Hindlimb muscle (tissue), 1 donor: ENCODE data around the gene ZNF281. TPM values are rescaled to one million over a fixed set of nuclear protein-coding genes. Genes with fewer than 3 reads are reported as not detected.
A peak's percentile ranks its signal among the peaks of the same experiment; 100 is the strongest.
"Not testable (repeated sequence)": the region's sequence is repeated elsewhere in the genome, so short reads cannot be mapped to it uniquely, and the experiment has no call there.

Experiments used
- DNase-seq: peaks from one replicate; pipeline ENCODE4 v3.0.0-alpha.2; 2013
- polyA plus RNA-seq: library from polyadenylated mRNA; unstranded; fragments of 120-200 nt; gene quantifications from one replicate; pipeline ENCODE4 v1.2.1, GENCODE V29; 2013; ENCODE audit not compliant: insufficient read length

ZNF281 gene
- 9.7 TPM for polyA plus RNA-seq

DNA sequence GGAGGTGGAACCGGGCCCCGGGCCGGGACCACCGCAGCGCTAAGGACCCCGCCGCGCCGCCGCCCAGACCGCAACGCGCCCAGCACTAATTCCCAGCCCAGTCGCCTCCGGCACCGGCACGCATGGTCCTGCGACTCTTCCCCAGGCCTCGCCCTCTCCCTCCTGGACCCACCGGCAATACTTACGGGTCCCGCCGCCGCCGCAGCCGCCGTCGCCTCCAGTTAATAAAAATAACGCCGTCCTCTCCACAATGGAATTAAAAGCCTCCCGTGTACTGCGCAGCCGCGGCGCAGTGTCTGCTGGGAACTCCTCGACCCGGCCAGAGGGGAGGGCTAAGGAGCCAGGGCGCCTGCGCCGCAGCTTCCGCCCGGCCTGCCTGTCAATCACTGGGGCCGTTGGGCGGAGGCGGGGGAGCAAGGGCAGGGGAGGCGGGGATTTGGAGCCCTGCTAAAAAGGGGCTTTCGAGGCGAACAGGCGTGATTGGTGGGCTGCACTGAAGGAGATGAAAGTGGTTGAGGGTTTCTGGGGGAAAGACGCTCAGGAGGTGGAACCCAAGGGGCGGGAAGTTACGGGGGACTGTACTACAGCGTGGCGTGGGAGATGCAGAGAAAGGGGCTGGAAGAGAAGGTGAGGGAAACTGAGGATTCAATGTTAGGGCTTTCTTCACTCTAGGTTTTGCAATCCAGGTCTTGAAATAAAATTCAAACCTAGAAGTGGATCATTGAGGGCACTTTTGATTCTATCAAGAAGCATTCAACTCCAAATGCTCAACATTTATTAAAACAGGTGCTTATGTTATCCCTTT, at the start of gene ZNF281:
Gene ZNF281, minus strand, starts transcription at position 276 of the 805 bp plus-strand sequence. CDS start 331 bp downstream, outside the sequence.
- DNase-seq: peak; percentile 96

DNA sequence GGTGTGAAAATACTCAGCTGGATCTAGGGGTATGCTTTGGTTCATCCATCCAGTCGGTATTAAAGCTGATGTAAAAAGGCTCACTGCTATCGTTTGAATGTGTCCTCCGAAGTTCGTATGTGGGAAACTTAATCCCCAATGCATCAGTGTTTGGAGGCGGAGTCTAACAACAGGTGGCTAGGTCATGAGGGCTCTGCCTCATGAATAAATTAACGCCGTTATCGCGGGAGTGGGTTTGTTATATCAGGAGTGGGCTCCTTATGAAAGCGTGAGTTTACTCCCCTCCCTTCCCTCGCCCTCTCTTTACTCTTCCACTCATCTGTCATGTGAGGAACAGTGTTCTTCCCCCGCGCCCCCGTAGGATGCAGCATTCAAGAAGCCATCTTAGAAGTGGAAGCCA, 48.9 kb upstream of the ZNF281 start:
- no peak for DNase-seq

GRCh38 chr1:200457810-200458209, 48.0 kb upstream of the ZNF281 start:
- no peak for DNase-seq

GRCh38 chr1:200454425-200454824, 44.6 kb upstream of the ZNF281 start:
- DNase-seq: no peak

DNA sequence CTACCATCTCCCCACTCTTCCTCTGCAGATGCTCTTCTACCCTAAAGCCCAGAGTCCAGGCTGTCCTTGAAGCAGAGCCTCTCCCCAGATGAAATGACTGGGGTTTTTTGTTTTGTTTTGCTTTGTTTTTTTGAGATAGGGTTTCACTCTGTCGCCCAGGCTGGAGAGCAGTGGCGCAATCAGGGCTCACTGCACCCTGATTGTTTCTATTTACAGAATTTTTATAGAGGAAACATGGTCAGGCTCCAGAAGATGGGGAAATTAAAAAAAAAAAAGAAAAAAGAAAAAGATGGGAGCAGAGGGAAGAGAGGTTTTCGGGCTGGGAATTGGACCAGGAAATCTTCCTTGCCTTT, 43.7 kb upstream of the ZNF281 start:
- DNase-seq: no peak

GRCh38 chr1:200452850-200453552, 43.2 kb upstream of the ZNF281 start:
- no peak for DNase-seq

- no peak for DNase-seq
Measured at GRCh38 chr1:200448034-200448762, 38.4 kb upstream of the ZNF281 start.

DNA sequence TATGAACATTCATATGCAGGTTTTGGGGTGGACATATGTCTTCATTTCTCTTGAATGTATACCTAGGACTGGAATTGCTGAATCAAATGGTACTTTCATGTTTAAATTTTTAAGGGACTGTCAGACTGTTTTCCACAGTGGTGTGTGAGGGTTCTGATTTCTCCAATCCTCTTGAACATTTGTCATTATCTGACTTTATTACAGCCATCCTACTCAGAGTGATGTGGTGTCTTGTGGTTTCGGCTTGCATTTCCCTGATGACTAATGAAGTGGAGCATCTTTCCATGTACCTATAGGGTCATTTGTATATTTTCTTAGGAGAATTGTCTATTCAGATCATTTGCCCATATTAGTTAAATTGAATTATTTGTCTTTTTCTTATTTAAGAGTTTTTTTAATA, 35.4 kb upstream of the ZNF281 start:
- no peak for DNase-seq

DNA sequence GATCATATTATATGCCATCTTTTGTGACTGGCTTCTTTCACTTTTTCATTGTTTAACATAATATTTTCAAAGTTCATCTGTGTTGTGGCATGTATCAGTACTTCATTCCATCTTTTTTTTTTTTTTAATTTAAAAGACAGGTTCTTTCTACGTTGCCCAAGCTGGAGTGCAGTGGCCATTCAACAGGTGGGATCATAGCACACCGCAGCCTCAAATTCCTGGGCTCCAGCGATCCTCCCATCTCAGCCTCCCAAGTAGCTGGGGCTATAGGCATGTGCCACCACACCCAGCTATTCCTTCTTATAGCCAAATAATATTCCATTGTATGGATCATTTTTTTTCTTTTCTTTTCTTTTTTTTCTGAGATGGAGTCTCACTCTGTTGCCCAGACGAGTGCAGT, 34.6 kb upstream of the ZNF281 start:
- DNase-seq: no peak

- DNase-seq: no peak
Measured at GRCh38 chr1:200443860-200444259, 34.0 kb upstream of the ZNF281 start.

DNA sequence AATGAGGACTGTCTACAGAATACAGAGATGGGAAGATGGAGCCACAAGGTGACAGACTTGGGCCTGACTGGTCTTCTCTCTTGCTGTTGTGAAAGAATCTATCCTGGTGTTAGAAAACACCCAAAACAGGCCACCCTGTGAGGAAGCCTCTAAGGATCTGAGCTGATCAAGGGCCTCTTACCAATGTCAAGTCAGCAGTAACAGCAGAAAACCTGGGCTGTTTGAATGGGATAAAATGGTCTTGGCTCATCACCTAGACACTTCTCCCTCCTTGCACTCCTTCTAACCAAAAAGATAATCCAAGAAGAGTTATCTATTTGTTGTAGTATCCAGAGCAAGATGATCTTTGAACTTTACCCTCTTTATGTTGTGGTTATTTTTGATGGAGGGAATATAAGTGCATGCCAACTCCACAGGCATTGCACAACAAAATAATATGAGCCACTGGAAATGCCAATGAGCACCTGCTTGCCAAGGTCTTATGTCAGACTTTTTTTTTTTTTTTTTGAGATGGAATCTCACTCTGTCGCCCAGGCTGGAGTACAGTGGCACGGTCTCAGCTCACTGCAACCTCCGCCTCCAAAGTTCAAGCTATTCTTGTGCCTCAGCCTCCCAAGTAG, 32.8 kb upstream of the ZNF281 start:
- no peak for DNase-seq

GRCh38 chr1:200442023-200442422, 32.2 kb upstream of the ZNF281 start:
- DNase-seq: no peak

DNA sequence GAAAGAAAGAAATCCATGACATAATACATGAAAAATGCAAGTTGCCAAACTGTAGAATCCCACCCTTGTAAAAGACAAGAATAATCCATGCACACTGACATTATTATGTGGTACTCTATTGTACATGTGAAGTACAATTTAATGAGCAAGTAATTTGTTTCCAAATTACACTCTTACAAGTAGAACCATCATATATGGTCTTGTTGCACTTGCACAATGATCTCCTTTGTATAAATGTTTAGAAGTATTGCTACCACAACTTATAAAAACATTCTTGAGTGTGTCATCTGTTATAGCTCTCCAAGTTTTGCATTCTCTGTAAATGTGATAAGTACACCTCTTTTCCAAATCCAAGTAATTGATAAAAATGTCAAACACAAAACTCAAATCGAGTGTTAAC, 29.1 kb upstream of the ZNF281 start:
- DNase-seq: no peak

DNA sequence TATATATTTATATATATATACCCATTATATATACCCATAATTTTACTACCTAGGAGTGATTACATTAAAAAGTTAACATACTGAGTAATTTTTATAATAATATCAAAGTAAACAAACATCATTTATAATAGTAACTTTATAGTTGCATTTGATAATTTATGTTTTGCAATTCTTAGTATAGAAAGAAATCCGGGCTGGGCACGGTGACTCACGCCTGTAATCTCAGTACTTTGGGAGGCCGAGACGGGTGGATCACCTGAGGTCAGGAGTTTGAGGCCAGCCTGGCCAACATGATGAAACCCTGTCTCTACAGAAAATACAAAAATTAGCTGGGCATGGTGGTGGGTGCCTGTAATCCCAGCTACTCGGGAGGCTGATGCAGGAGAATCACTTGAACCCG, 28.6 kb upstream of the ZNF281 start:
- DNase-seq: not testable (repeated sequence)

DNA sequence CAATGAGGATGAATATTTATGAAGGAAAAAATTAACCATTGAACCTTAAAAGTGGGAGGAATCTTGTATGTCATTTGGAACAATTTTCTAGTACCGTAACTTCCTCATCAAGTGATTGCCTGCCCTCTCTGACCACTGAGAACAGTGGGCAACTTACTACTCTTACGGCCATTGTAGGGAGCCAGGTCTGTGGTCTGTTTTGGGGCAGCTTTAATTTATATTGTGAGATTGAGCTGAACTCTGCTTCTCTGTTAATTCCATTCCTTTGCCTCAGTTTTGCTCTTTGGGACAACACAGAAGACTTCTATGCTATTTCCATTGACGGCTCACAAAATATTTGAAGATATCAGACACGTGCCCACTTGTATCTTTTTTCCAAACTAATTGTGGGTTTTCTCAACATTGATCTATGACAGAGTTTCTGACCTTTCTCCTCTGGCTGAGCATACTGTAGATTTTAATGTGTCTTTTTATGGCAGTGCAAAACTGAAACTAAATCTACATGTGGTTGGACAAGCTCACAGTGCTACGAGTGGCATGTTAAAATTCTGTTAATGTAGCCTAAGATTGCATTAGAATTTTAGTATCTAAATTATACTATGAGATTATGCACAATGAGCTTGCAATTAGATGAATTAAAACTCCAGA, 27.8 kb upstream of the ZNF281 start:
- no peak for DNase-seq

DNA sequence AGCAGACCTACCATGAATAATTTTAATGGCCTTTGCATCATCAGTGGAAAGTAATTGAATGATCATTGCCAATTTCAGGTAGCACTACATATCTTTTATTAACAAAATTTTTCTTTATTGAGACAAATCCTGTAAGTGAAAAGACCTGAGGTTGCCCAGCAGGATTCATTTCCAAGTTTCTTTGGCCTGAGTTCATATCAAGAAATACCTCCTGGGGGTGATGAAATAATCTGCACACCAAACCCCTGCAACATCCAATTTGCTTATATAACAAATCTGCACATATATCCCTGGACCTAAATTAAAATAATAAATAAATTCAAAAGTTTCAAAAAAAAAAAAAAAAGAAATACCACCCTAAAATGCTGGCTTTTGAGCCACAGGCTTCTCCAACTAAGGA, 27.3 kb upstream of the ZNF281 start:
- DNase-seq: no peak

DNA sequence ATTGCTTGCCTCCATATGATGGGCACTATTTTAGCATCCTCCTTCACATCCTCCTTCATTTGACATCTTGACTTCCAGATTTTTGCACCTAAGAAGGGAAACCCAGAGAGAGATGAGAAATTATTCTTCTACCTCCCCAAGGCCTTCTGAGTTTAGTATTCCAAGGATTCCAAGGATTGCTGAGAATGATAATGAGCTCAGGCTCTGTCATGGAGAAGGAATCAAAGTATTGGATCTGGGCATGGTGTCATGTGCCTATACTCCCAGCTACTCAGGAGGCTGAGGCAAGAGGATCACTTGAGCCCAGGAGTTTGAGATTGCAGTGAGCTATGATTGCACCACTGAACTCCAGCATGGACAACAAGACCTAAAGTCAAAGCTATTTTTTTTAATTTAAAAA, 26.6 kb upstream of the ZNF281 start:
- no peak for DNase-seq

DNA sequence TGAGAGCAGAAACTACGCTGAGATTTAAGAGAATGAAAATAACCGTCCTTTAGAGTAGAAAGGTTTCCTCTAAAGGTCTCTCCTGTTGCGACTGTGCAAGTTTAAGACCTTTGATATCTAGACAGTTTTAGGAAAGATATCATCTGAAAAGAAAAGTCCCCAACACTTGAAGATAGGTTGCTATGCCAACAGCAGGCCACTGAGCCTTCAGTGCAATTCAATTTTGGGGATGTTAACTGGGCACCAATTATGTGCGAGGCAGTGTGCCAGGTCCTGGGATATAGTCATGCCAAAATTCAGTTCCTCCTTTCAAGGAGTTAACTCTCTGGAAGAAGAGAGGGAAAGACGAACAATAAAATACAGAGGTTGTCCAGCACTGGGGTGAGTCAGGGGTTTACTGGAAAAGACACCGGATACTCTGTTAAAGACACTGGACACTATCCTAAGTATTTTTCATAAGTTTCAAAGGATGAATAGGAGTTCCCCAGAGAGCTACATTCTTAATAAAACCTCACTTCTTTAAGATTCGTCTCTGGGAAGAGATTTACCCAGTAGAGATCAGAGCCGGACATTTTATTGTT, 25.5 kb upstream of the ZNF281 start:
- no peak for DNase-seq

- DNase-seq: no peak
Measured at GRCh38 chr1:200433586-200433985, 23.8 kb upstream of the ZNF281 start.

- no peak for DNase-seq
Measured at GRCh38 chr1:200432586-200432985, 22.8 kb upstream of the ZNF281 start.

DNA sequence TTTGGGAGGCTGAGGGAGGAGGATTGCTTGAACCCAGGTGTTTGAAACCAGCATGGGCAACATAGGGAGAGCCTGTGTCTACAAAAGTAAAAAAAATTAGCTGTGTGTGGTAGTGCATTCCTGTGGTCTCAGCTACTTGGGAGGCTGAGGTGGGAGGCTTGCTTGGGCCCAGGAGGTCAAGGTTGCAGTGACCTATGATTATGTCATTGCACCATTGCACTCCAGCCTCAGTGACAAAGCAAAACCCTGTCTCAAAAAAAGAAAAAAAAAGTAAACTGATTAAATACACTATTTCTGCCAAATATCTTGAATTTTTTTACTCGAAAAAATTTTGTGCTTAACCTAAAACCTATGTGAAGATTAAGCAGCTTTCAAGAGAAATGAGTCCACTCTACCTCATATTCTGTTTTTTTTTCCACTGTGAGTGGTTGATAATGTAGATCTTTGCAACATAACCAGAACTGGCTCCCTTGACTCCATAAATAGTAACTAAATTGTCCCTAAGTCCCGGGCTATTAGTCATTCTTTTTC, 19.4 kb upstream of the ZNF281 start:
- no peak for DNase-seq
